GF-D8 (cell line): ENCODE data around the gene ENO4.

Experiments
- DNase-seq: peaks from one replicate; lab custom pipeline; 2025; lab: John Stamatoyannopoulos, UW

ENO4 gene

DNA sequence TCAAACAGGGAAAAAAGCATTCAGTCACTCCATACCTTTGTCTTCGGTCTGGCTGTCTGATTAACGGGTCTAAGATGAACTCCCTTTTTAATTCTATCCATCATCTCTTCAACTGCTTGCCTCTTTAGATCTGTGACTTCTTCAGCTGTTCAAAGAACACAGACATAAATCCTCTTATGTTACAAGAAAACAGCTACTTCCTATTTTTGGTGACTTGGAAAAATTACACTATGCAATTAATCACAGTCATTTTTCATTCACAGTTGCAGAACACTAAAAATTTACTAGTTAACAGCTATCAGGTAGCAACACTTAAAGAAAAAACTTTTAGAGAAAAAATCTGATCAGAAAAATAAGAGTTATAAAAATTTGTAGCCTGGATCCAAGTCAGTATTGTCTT lies 66.0 kb downstream of the ENO4 start:
- DNase-seq = no peak

DNA sequence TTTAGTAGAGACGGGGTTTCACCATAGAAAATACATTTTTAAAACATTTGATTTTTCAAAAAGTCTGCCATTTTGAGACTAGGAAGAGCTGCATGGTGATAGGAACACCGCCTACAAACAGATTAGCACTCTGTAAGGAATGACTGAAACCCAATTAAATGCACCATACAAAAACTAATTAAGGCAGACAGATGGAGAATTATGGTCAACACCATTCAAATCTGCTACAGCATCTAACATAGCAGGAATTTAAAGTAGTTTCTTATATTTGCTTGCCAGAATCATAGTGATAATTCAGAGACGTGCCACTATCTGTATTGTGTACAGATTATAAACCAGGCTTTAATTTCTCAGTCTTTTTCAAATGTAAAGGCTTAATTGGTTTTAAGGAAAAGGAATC lies 68.2 kb downstream of the ENO4 start:
- no peak for DNase-seq

DNA sequence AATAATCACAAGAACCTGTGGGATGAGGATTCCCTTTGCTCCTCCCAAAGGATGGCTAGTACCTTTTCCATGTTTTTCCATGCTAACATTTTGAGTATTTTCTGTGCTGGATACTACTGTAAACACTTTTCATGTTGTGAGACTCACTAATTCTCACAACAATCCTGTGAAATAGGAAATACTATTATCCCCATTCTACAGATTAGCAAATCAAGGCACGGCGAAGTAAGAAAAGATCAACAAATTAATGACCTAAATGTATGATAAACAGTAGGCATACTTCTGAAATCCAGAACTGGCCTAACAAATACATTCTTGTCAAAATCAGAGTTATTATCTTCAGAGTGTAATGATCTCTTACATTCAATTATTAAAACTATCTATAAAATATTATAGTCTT lies 69.3 kb downstream of the ENO4 start:
- DNase-seq = no peak

DNA sequence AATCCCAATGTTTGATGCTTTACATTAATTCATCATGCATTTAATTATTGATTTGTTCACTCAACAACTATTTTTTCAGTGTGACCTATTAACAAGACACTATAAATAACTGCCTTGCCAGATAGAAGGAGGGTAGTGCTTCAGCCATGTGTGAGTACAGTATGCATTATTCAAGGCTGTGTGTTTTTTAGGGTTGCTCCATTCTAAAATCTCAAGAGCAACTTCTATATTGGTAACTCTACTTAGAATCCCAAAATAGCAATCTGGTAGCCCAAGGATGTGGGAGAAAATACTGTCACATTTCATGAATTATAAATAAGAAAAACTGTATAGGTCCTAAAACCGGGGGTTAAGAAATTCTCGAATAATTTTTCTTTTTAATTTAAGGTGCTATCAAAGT lies 69.9 kb downstream of the ENO4 start:
- DNase-seq = no peak

DNA sequence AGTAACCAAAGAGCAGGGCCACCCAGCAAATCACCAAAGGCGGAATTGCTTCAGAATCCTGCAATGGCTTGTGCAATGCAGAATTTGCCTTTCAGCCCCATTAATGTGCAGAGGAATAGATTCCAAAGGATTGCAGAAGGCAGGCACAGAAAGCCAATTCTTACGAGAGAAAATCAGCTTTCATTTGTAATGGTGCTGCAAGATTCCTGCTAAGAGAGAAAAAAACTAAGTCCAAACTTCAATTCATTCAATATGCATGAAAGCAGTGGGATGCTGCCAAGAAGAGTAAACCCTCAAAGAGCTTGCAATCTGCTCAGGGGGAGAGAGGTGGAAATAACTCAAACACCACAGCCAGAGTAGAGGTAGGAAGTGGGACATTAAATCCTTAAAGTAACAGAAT lies 70.4 kb downstream of the ENO4 start:
- no peak for DNase-seq

DNA sequence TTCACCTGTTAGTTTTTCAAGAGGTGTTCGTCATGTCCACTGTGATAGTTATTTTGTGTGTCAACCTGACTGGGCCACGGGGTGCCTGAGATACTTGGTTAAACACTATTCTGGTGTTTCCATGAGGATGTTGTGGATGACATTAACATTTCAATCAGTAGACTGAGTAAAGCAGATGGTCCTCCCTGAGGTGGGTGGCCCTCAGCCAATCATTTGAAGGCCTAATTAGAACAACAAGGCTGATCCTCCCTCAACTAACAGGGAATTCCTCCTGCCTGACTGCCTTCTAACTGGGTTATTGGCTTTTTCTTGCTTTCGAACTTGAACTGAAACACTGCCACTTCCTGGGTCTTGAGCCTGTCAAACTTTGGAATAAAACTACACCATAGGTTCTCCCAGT lies 75.8 kb downstream of the ENO4 start:
- no peak for DNase-seq

DNA sequence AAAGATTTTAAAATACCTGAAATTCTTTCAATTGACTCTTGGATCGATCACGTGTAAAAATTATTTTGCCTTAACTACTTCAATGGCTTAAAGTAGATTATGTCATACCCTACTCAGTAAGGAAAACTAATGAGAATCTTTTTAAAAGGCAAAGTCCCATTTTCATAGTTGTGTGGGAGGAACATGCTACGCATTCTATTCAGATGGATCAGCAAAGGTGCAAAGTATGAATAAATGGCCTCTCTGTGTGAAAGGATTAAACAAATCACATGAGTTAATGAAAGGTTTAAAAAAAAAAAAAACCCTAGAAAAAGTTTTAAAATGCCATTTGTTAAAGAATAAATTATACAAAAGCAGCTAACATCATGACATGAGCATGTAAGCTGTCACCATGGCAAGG lies 77.1 kb downstream of the ENO4 start:
- DNase-seq = no peak

DNA sequence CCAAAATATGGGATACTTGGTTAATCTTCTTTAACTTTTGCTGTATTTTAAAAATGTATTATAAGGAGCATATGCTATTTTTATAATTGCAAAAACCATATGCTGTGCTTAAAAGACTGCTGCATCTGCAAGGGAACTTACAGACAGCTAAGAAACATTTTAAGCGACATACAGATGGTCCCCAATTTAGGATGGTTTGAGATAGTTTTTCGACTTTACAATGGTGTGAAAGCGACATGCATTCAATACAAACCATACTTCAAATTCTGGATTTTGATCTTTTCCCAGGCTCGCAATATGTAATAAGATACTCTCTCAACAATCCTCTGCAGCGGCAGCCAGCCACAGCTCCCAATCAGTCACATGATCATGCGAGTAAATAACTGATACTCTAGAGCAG lies 82.5 kb downstream of the ENO4 start:
- DNase-seq = no peak
